OCI-LY1 (cell line): ENCODE measurements around the gene TKFC.

ENCODE experiments used
- H2AFZ ChIP-seq: fragments of 200-600 bp; sonication (generic), shearing (Covaris generic); 2 replicates; pipeline ENCODE4 v1.6.0; 2014; ENCODE audit warnings: antibody characterized with exemption, mild to moderate bottlenecking, low read length
- H3F3A ChIP-seq: fragments of 200-600 bp; sonication (generic), shearing (Covaris generic); 2 replicates; pipeline ENCODE4 v1.6.0; 2014; ENCODE audit warnings: mild to moderate bottlenecking, antibody characterized with exemption, low read length, moderate library complexity; ENCODE audit not compliant: insufficient read depth
- H3K27ac ChIP-seq: fragments of 200-600 bp; sonication (generic); 2 replicates; pipeline ENCODE4 v1.5.1; 2014; ENCODE audit warnings: low read length, mixed run types, mild to moderate bottlenecking, low read depth; ENCODE audit not compliant: poor library complexity, severe bottlenecking
- H3K27me3 ChIP-seq: fragments of 200-600 bp; sonication (generic); 2 replicates; pipeline ENCODE4 v1.6.0; 2014; ENCODE audit warnings: antibody characterized with exemption, mild to moderate bottlenecking, low read length, moderate library complexity; ENCODE audit not compliant: insufficient read depth
- H3K36me3 ChIP-seq: fragments of 200-600 bp; sonication (generic); 2 replicates; pipeline ENCODE4 v1.6.1; 2014; ENCODE audit warnings: mild to moderate bottlenecking, antibody characterized with exemption, low read length, moderate library complexity, mixed read lengths; ENCODE audit not compliant: insufficient read depth
- H3K4me1 ChIP-seq: fragments of 200-600 bp; sonication (generic); 2 replicates; pipeline ENCODE4 v1.5.1; 2014; ENCODE audit warnings: mild to moderate bottlenecking, low read length, moderate library complexity; ENCODE audit not compliant: insufficient read depth, severe bottlenecking
- H3K4me2 ChIP-seq: fragments of 200-600 bp; sonication (generic), shearing (Covaris generic); 2 replicates; pipeline ENCODE4 v1.6.1; 2014; ENCODE audit warnings: low read length
- H3K4me3 ChIP-seq: fragments of 200-600 bp; sonication (generic); 2 replicates; pipeline ENCODE4 v1.5.1; 2014; ENCODE audit warnings: low read length, low read depth, mild to moderate bottlenecking, mixed read lengths; ENCODE audit not compliant: poor library complexity, severe bottlenecking
- H3K79me2 ChIP-seq: fragments of 200-600 bp; shearing (Covaris generic); 2 replicates; pipeline ENCODE4 v1.6.1; 2016; ENCODE audit warnings: mixed run types, low read length, mixed read lengths; ENCODE audit not compliant: insufficient read depth
- H3K9ac ChIP-seq: fragments of 200-600 bp; sonication (generic), shearing (Covaris generic); 2 replicates; pipeline ENCODE4 v1.6.1; 2014; ENCODE audit warnings: mild to moderate bottlenecking, low read length, mixed read lengths
- H3K9me2 ChIP-seq: fragments of 200-600 bp; sonication (generic), shearing (Covaris generic); 2 replicates; pipeline ENCODE4 v1.6.1; 2014; ENCODE audit warnings: low read depth, mild to moderate bottlenecking, low read length, mixed read lengths
- H3K9me3 ChIP-seq: fragments of 200-600 bp; shearing (Covaris generic); 2 replicates; pipeline ENCODE4 v1.6.1; 2014; ENCODE audit warnings: low read length, mixed read lengths
- H4K20me1 ChIP-seq: fragments of 200-600 bp; sonication (generic), shearing (Covaris generic); 2 replicates; pipeline ENCODE4 v1.6.0; 2016; ENCODE audit warnings: mild to moderate bottlenecking, low read length; ENCODE audit not compliant: insufficient read depth
- CTCF ChIP-seq: fragments of 200-600 bp; sonication (generic), shearing (Covaris generic); IDR thresholded peaks from 2 replicates; pipeline ENCODE4 v1.5.1; 2017; ENCODE audit warnings: mild to moderate bottlenecking, antibody characterized with exemption, low read length, moderate library complexity, mixed read lengths
- EZH2 ChIP-seq: fragments of 200-600 bp; sonication (generic), shearing (Covaris generic); IDR thresholded peaks from 2 replicates; pipeline ENCODE4 v1.8.0; 2017; ENCODE audit warnings: borderline replicate concordance, mixed run types, mild to moderate bottlenecking, antibody characterized with exemption, low read length, moderate library complexity, mixed read lengths

Gene TKFC

GRCh38 chr11:61375761-61376108 is 42.7 kb downstream of the TKFC start:
- Histone ChIP-seq H4K20me1 (no peaks in the 10 kb centered on the region), H3K27me3 (no peaks in the 10 kb centered on the region), H2AFZ (no peak overlapping the region), H3K4me1 (no peaks in the 10 kb centered on the region), H3K9me3 (peaks cover 6% of the 10 kb centered on the region; the same call in 1 of the 2 replicates), H3K4me3 (no peak overlapping the region), H3K9me2 (no peaks in the 10 kb centered on the region), H3K27ac (no peak overlapping the region), H3K4me2 (no peak overlapping the region), H3K9ac (no peak overlapping the region), H3K36me3 (peaks cover 56% of the 10 kb centered on the region), H3F3A (no peaks in the 10 kb centered on the region), H3K79me2 (no peaks in the 10 kb centered on the region)
- TF ChIP-seq CTCF (no peak), EZH2 (no peak)

GRCh38 chr11:61377461-61378160 is 44.6 kb downstream of the TKFC start:
- Histone ChIP-seq H2AFZ (no peak overlapping the region), H3K36me3 (peaks cover 38% of the 10 kb centered on the region), H3K9ac (no peak overlapping the region), H3K9me2 (no peaks in the 10 kb centered on the region), H3K79me2 (no peaks in the 10 kb centered on the region), H4K20me1 (no peaks in the 10 kb centered on the region), H3F3A (no peaks in the 10 kb centered on the region), H3K4me1 (no peaks in the 10 kb centered on the region), H3K4me3 (no peak overlapping the region), H3K27ac (no peak overlapping the region), H3K27me3 (no peaks in the 10 kb centered on the region), H3K9me3 (peaks cover 2% of the 10 kb centered on the region; the same call in 1 of the 2 replicates), H3K4me2 (no peak overlapping the region)
- no peak for TF ChIP-seq EZH2
- TF ChIP-seq CTCF, result no peak

GRCh38 chr11:61378713-61379313 is 45.8 kb downstream of the TKFC start:
- no peak for TF ChIP-seq EZH2
- no peak for TF ChIP-seq CTCF
- no peak overlapping the region for H2AFZ ChIP-seq
- H3K9me3 ChIP-seq, result no peaks in the 10 kb centered on the region; the same call in 1 of the 2 replicates
- no peaks in the 10 kb centered on the region for H3K27me3 ChIP-seq
- no peaks in the 10 kb centered on the region for H3K79me2 ChIP-seq
- H3K9me2 ChIP-seq, result no peaks in the 10 kb centered on the region
- H4K20me1 ChIP-seq, result no peaks in the 10 kb centered on the region
- no peak overlapping the region for H3K4me2 ChIP-seq
- no peaks in the 10 kb centered on the region for H3K4me1 ChIP-seq
- no peak overlapping the region for H3K27ac ChIP-seq
- H3K36me3 ChIP-seq, result peaks cover 27% of the 10 kb centered on the region
- H3K4me3 ChIP-seq, result no peak overlapping the region
- no peaks in the 10 kb centered on the region for H3F3A ChIP-seq
- H3K9ac ChIP-seq, result no peak overlapping the region
